ENCODE measurements around the gene TP53BP2.

TP53BP2 gene

GRCh38 chr1:223729906-223730305, 115.8 kb downstream of the TP53BP2 start:
- H3K27me3 Mint-ChIP-seq, result no peaks in the 10 kb centered on the region
- ATAC-seq (replicated peaks), result no peak
- DNase-seq, result no peak
- no peak overlapping the region for H3K4me3 Mint-ChIP-seq
- H3K9me3 Mint-ChIP-seq, result no peaks in the 10 kb centered on the region
- H3K36me3 Mint-ChIP-seq (ENCODE audit: insufficient read depth), result peaks cover 28% of the 10 kb centered on the region
- H3K27ac Mint-ChIP-seq, result peak overlapping the region; percentile 90 to 94
- peaks cover 70 to 82% of the 10 kb centered on the region in 2 donors for H3K4me1 Mint-ChIP-seq (ENCODE audit: low read depth in 2 of 2)

All from effector memory CD8-positive, alpha-beta T cell (primary cell).